ENCODE results near the gene STAG1. TPM values are rescaled to one million over a fixed set of nuclear protein-coding genes. Genes with fewer than 3 reads are reported as not detected.

Gene STAG1
- polyA plus RNA-seq, 2 of the 4 experiments (the other 2 are of a cell fraction), result 12.8 to 19.2 TPM

- ChIA-PET CTCF (no interaction called here), POLR2A (no interaction called here)
- H3K4me1 ChIP-seq, result peaks cover 14% of the 10 kb centered on the region; the same call in 2 of the 3 replicates
- H3K27ac ChIP-seq, result no peak overlapping the region
- 7% methylated on average over 1 of the region's 1 CpG for WGBS (ENCODE audit: missing lambda C conversion rate)
- FAIRE-seq (no peak), DNase-seq (ENCODE audit: low read depth in 1 of 2, low spot score in 1 of 2) (no peak), ATAC-seq (no peak)
- no peaks in the 10 kb centered on the region for H3K9me3 ChIP-seq
- no peak for TF ChIP-seq EHF (CRISPR knock-in tag; IDR thresholded peaks at IDR 0.05)
- TF ChIP-seq CBX8 (IDR thresholded peaks at IDR 0.05), result no peak
- TF ChIP-seq PHF8 (IDR thresholded peaks at IDR 0.05; ENCODE audit: borderline replicate concordance, low read depth), result no peak
- no peak for TF ChIP-seq MYC (IDR thresholded peaks at IDR 0.05; ENCODE audit: borderline replicate concordance, low read length)
- H3K4me2 ChIP-seq, result no peak overlapping the region; the same call in 2 of the 3 replicates
- H3K4me3 ChIP-seq, result no peak overlapping the region
These were observed 147.2 kb downstream of the STAG1 start for GRCh38 chr3:136604961-136605360.

DNA sequence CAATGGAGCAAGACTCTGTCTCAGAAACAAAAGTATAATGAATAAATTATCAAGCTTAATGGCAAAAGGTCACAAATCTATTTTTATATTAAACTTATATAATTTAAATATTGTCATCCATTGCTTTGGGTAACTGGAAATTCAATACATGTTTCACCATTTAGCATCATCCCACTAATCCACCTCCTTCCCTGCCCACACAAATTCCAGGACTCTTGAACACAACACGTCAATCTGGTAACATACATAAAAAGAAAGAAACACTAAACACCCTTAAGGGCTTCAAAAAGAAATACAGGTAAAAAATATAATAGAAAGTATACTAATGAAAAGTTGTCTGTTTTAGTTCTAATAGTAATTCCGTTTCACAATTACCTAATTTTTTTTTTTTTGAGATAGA lies 149.4 kb downstream of the STAG1 start:
- Histone ChIP-seq H3K27ac (no peak overlapping the region), H3K9me3 (no peaks in the 10 kb centered on the region), H3K4me3 (no peak overlapping the region), H3K4me1 (peaks cover 14% of the 10 kb centered on the region; the same call in 2 of the 3 replicates), H3K4me2 (no peak overlapping the region)
- ChIA-PET CTCF (no interaction called here), POLR2A (no interaction called here)
- 82% methylated on average over 2 of the region's 2 CpGs for WGBS (ENCODE audit: missing lambda C conversion rate)
- TF ChIP-seq, protein P1, sequence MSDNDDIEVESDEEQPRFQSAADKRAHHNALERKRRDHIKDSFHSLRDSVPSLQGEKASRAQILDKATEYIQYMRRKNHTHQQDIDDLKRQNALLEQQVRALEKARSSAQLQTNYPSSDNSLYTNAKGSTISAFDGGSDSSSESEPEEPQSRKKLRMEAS (IDR thresholded peaks at IDR 0.05), result no peak
- TF ChIP-seq ZNF302 (CRISPR knock-in tag; IDR thresholded peaks at IDR 0.05) (no peak), EHMT2 (IDR thresholded peaks at IDR 0.05; ENCODE audit: low read depth) (no peak), SMC3 (IDR thresholded peaks at IDR 0.05) (no peak), SREBF2 (IDR thresholded peaks at IDR 0.05) (no peak), HOXA7 (CRISPR knock-in tag; IDR thresholded peaks at IDR 0.05) (no peak), HDAC2 (IDR thresholded peaks at IDR 0.05) (no peak), CTCF (IDR thresholded peaks at IDR 0.05) (no peak), POLR2AphosphoS2 (conservative IDR thresholded peaks at IDR 0.05; ENCODE audit: low read length) (no peak), FOSB (CRISPR knock-in tag; IDR thresholded peaks at IDR 0.05) (no peak), TFCP2L1 (CRISPR knock-in tag; IDR thresholded peaks at IDR 0.05) (no peak), KDM1A (IDR thresholded peaks at IDR 0.05; ENCODE audit: low read depth) (no peak), GATA3 (IDR thresholded peaks at IDR 0.05; ENCODE audit: borderline replicate concordance) (no peak), RFX5 (IDR thresholded peaks at IDR 0.05) (no peak), FOSL2 (IDR thresholded peaks at IDR 0.05) (no peak), FOSL2 (CRISPR knock-in tag; IDR thresholded peaks at IDR 0.05) (no peak), RNF2 (IDR thresholded peaks at IDR 0.05; ENCODE audit: borderline replicate concordance, low read depth) (no peak), NR3C1 (IDR thresholded peaks at IDR 0.05) (no peak), E2F6 (IDR thresholded peaks at IDR 0.05; ENCODE audit: borderline replicate concordance, low read depth) (no peak)
- FAIRE-seq, result no peak
- ATAC-seq, result no peak
- DNase-seq (ENCODE audit: low read depth in 1 of 2, low spot score in 1 of 2), result no peak

DNA sequence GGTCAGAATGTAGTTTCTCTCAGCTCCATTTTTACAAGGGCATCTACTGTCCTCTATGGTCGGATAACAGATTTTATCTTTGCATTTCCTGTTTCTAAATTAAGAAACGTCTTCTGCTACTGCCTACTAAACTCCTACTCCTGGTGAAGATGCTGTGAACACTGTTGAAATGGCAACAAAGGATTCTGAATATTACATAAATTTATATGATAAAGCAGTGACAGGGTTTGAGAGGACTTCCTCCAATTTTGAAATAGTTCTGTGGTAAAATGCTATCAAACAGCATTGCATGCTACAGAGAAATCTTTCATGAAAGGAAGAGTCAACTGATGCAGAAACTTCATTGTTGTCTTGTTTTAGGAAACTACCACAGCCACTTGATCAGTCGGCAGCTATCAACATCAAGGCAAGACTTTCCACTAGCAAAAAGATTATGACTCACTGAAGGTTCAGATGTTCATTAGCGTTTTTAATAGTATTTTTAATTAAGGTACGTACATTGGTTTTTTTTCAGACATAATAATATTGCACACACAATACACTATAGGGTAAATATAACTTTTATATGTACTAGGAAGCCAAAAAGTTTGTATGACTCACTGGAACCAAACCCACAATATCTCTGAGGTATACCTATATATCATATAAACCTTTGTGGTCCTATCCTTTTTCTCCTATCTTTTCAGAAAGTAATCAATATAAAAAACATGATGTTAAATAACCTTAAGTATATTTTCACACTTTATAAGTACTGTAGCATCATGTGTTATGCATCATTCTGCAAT lies 156.1 kb downstream of the STAG1 start:
- Histone ChIP-seq H3K9me3 (no peaks in the 10 kb centered on the region), H3K4me3 (no peak overlapping the region), H3K4me2 (0 out of 3 replicates have a peak overlapping the region, but pooled peaks have one; percentile 2), H3K4me1 (peaks cover 11% of the 10 kb centered on the region; the same call in 2 of the 3 replicates), H3K27ac (no peak overlapping the region)
- ATAC-seq (no peak), DNase-seq (ENCODE audit: low read depth in 1 of 2, low spot score in 1 of 2) (no peak), FAIRE-seq (no peak)
- ChIA-PET CTCF (no interaction called here), POLR2A (interaction anchor here (1.5 kb wide), 1 partner anchor 156 kb away, joined by 3 read pairs; the partner anchor contains the start of gene STAG1)
- TF ChIP-seq JUNB (IDR thresholded peaks at IDR 0.05) (no peak), HOXB13 (CRISPR knock-in tag; IDR thresholded peaks at IDR 0.05; ENCODE audit: low read depth) (no peak), CBX8 (IDR thresholded peaks at IDR 0.05) (no peak), ZC3H11A (IDR thresholded peaks at IDR 0.05) (no peak), NFE2L2 (conservative IDR thresholded peaks at IDR 0.05; ENCODE audit: low read length) (no peak), HOXB5 (CRISPR knock-in tag; IDR thresholded peaks at IDR 0.05) (no peak), USF2 (IDR thresholded peaks at IDR 0.05) (no peak), RNF2 (IDR thresholded peaks at IDR 0.05; ENCODE audit: borderline replicate concordance, low read depth) (no peak), KDM1A (IDR thresholded peaks at IDR 0.05; ENCODE audit: low read depth) (no peak), POLR2AphosphoS2 (conservative IDR thresholded peaks at IDR 0.05; ENCODE audit: low read length) (no peak), RFX5 (IDR thresholded peaks at IDR 0.05) (no peak), MYC (IDR thresholded peaks at IDR 0.05; ENCODE audit: borderline replicate concordance, low read length) (no peak)
- TF ChIP-seq, protein P2, sequence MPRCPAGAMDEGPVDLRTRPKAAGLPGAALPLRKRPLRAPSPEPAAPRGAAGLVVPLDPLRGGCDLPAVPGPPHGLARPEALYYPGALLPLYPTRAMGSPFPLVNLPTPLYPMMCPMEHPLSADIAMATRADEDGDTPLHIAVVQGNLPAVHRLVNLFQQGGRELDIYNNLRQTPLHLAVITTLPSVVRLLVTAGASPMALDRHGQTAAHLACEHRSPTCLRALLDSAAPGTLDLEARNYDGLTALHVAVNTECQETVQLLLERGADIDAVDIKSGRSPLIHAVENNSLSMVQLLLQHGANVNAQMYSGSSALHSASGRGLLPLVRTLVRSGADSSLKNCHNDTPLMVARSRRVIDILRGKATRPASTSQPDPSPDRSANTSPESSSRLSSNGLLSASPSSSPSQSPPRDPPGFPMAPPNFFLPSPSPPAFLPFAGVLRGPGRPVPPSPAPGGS (IDR thresholded peaks at IDR 0.05), result no peak
- 65% methylated on average over 5 of the region's 5 CpGs for WGBS (ENCODE audit: missing lambda C conversion rate)
